ENCODE measurements around the gene FAM81B.

GRCh38 chr5:95392593-95393182, 1.5 kb downstream of the FAM81B start:
- no peak for TF ChIP-seq EZH2 (IDR thresholded peaks at IDR 0.05; ENCODE audit: insufficient read depth, poor library complexity, severe bottlenecking)
- no peak for TF ChIP-seq EZH2phosphoT487 (IDR thresholded peaks at IDR 0.05; ENCODE audit: insufficient read depth, low read depth)
